H1 (cell line): ENCODE results near the gene YIPF1. TPM values are rescaled to one million over a fixed set of nuclear protein-coding genes. Genes with fewer than 3 reads are reported as not detected.

ENCODE experiments used
- CTCF ChIA-PET: fragments of 300-600 bp; sonication (Branson Sonifier 250); formaldehyde crosslinking; loops from one replicate; lab custom pipeline; 2021; ENCODE audit not compliant: partially characterized antibody; lab: Charles Lee
- POLR2A ChIA-PET: fragments of 300-600 bp; sonication (Branson Sonifier 250); formaldehyde crosslinking; loops from one replicate; lab custom pipeline; 2021; ENCODE audit warnings: inconsistent platforms; ENCODE audit not compliant: partially characterized antibody; lab: Charles Lee
- DNase-seq, 2 experiments: peaks; one replicate each; pipeline versions ENCODE4 v3.0.0 to v3.0.0-alpha.2; 2010 to 2022; ENCODE audit warnings: low spot score in 2 of 2, low read depth in 1 of 2, mixed read lengths in 1 of 2
- FAIRE-seq: peaks from 2 replicates; lab custom pipeline; 2011; peaks lifted over from hg19 to GRCh38; lab: Jason Lieb, UNC
- H2AFZ ChIP-seq: 2 replicates; pipeline ENCODE4 v1.8.1; 2012; ENCODE audit warnings: low read length, inconsistent platforms
- H2AK5ac ChIP-seq: 2 replicates; pipeline ENCODE4 v1.6.1; 2013; ENCODE audit warnings: low read depth, low read length
- H2BK120ac ChIP-seq: replicated peaks from 2 replicates; pipeline ENCODE3; 2013; ENCODE audit warnings: low read depth, low read length, inconsistent platforms
- H2BK12ac ChIP-seq: 2 replicates; pipeline ENCODE4 v1.6.1; 2013; ENCODE audit warnings: low read depth, low read length
- H2BK15ac ChIP-seq: 2 replicates; pipeline ENCODE4 v1.6.1; 2013; ENCODE audit warnings: low read length
- H2BK20ac ChIP-seq: 2 replicates; pipeline ENCODE4 v1.6.1; 2013; ENCODE audit warnings: low read length
- H2BK5ac ChIP-seq: 2 replicates; pipeline ENCODE4 v1.6.1; 2013; ENCODE audit warnings: low read depth, low read length
- H3K14ac ChIP-seq: 2 replicates; pipeline ENCODE4 v1.6.1; 2013; ENCODE audit warnings: inconsistent platforms; ENCODE audit not compliant: insufficient read length
- H3K18ac ChIP-seq: 2 replicates; pipeline ENCODE4 v1.6.1; 2013; ENCODE audit warnings: low read length; ENCODE audit errors: extremely low read depth
- H3K23ac ChIP-seq: 2 replicates; pipeline ENCODE4 v1.6.1; 2013; ENCODE audit warnings: inconsistent platforms; ENCODE audit not compliant: insufficient read length
- H3K23me2 ChIP-seq: 2 replicates; pipeline ENCODE4 v1.6.1; 2013; ENCODE audit warnings: low read depth, low read length
- H3K27ac ChIP-seq: 2 replicates; pipeline ENCODE4 v1.6.1; 2011; ENCODE audit warnings: low read depth, low read length, inconsistent platforms
- H3K27me3 ChIP-seq, 4 experiments: replicated peaks in 1 of 4; 1 replicate in 1 of 4; 2 replicates in 3 of 4; pipeline versions ENCODE4 v1.6.1 to v1.8.1; 2011 to 2013; ENCODE audit warnings: low read length in 3 of 4, mild to moderate bottlenecking in 3 of 4, inconsistent platforms in 2 of 4, mixed read lengths in 2 of 4, moderate library complexity in 1 of 4; ENCODE audit not compliant: control insufficient read depth in 3 of 4, insufficient read depth in 3 of 4; ENCODE audit errors: extremely low read depth in 1 of 4
- H3K36me3 ChIP-seq, 4 experiments: 2 replicates each; pipeline versions ENCODE4 v1.6.1 to v1.8.1; 2011 to 2013; ENCODE audit warnings: mild to moderate bottlenecking in 4 of 4, low read length in 3 of 4, moderate library complexity in 2 of 4, control low read depth in 1 of 4, inconsistent platforms in 1 of 4; ENCODE audit not compliant: insufficient read depth in 4 of 4, control insufficient read depth in 2 of 4
- H3K4ac ChIP-seq: replicated peaks from 2 replicates; pipeline ENCODE3; 2013; ENCODE audit warnings: low read length, low read depth, mixed read lengths, inconsistent platforms; ENCODE audit not compliant: insufficient read length
- H3K4me1 ChIP-seq, 4 experiments: replicated peaks in 1 of 4; 1 replicate in 1 of 4; 2 replicates in 3 of 4; pipeline versions ENCODE4 v1.6.1 to v1.8.1; 2011 to 2013; ENCODE audit warnings: low read length in 3 of 4, inconsistent platforms in 2 of 4, mixed read lengths in 1 of 4; ENCODE audit not compliant: insufficient read depth in 4 of 4, control insufficient read depth in 3 of 4
- H3K4me2 ChIP-seq, 2 experiments: 2 replicates each; pipeline versions ENCODE4 v1.6.1 to v1.8.1; 2011 to 2013; ENCODE audit warnings: low read depth in 2 of 2, low read length in 2 of 2, control low read depth in 1 of 2, inconsistent platforms in 1 of 2, mild to moderate bottlenecking in 1 of 2; ENCODE audit not compliant: insufficient read depth in 1 of 2
- H3K4me3 ChIP-seq, 4 experiments: fragments of 200-600, 300-600 bp in 1 of 4; sonication (generic), shearing (Covaris generic), sonication (Bioruptor Twin) in 1 of 4; 2 replicates each; pipeline versions ENCODE4 v1.5.1 to v1.8.1; 2011 to 2016; ENCODE audit warnings: low read length in 4 of 4, low read depth in 3 of 4, control low read depth in 2 of 4, inconsistent platforms in 2 of 4, mild to moderate bottlenecking in 2 of 4, mixed read lengths in 1 of 4, moderate library complexity in 1 of 4; ENCODE audit not compliant: insufficient read depth in 2 of 4; ENCODE audit errors: extremely low read depth in 1 of 4
- H3K56ac ChIP-seq: replicated peaks from 2 replicates; pipeline ENCODE3; 2013; ENCODE audit warnings: low read depth, mild to moderate bottlenecking, mixed read lengths, low read length, inconsistent platforms; ENCODE audit not compliant: insufficient read length
- H3K79me1 ChIP-seq: 2 replicates; pipeline ENCODE4 v1.6.1; 2013; ENCODE audit warnings: low read depth, low read length, control low read depth
- H3K79me2 ChIP-seq, 2 experiments: 2 replicates each; pipeline versions ENCODE4 v1.6.1 to v1.8.1; 2012 to 2013; ENCODE audit warnings: low read length in 2 of 2, mild to moderate bottlenecking in 2 of 2, inconsistent platforms in 1 of 2; ENCODE audit not compliant: insufficient read depth in 2 of 2, control insufficient read depth in 1 of 2
- H3K9ac ChIP-seq, 4 experiments: replicated peaks in 1 of 4; 1 replicate in 1 of 4; 2 replicates in 3 of 4; pipeline versions ENCODE4 v1.6.1 to v1.8.1; 2011 to 2013; ENCODE audit warnings: low read depth in 3 of 4, low read length in 3 of 4, control low read depth in 2 of 4, mild to moderate bottlenecking in 2 of 4, moderate library complexity in 2 of 4, inconsistent platforms in 1 of 4; ENCODE audit errors: extremely low read depth in 1 of 4
- H3K9me3 ChIP-seq, 2 experiments: 2 replicates each; pipeline versions ENCODE4 v1.6.1 to v1.8.1; 2012 to 2013; ENCODE audit warnings: mild to moderate bottlenecking in 2 of 2, moderate library complexity in 2 of 2, control low read depth in 1 of 2, inconsistent platforms in 1 of 2, low read depth in 1 of 2, low read length in 1 of 2, mixed read lengths in 1 of 2; ENCODE audit not compliant: insufficient read depth in 2 of 2
- H4K20me1 ChIP-seq, 2 experiments: replicated peaks in 1 of 2; 2 replicates each; pipeline versions ENCODE3 to v1.8.1; 2011 to 2013; ENCODE audit warnings: inconsistent platforms in 2 of 2, low read length in 2 of 2, mild to moderate bottlenecking in 1 of 2; ENCODE audit not compliant: insufficient read depth in 2 of 2, control insufficient read depth in 1 of 2
- H4K5ac ChIP-seq: 2 replicates; pipeline ENCODE4 v1.6.1; 2013; ENCODE audit warnings: low read length, low read depth, mixed read lengths, inconsistent platforms; ENCODE audit not compliant: insufficient read length
- H4K8ac ChIP-seq: 2 replicates; pipeline ENCODE4 v1.8.0; 2013; ENCODE audit warnings: mild to moderate bottlenecking, moderate library complexity, low read length, inconsistent platforms; ENCODE audit not compliant: insufficient read depth; ENCODE audit errors: extremely low read depth
- H4K91ac ChIP-seq: replicated peaks from 2 replicates; pipeline ENCODE3; 2013; ENCODE audit warnings: low read length, mixed read lengths, inconsistent platforms; ENCODE audit not compliant: insufficient read length
- CTBP2 ChIP-seq: IDR thresholded peaks from 2 replicates; pipeline ENCODE4 v1.7.0; 2011; ENCODE audit warnings: borderline replicate concordance, mild to moderate bottlenecking, moderate library complexity, mixed read lengths, low read length; ENCODE audit not compliant: insufficient read depth, insufficient read length
- RNF2 ChIP-seq: fragments of 200-900, 300-1000 bp; sonication (generic); IDR thresholded peaks from 2 replicates; pipeline ENCODE4 v1.7.1; 2016; ENCODE audit warnings: borderline replicate concordance, low read depth, mild to moderate bottlenecking, antibody characterized with exemption, low read length; ENCODE audit not compliant: poor library complexity, severe bottlenecking; ENCODE audit errors: missing control alignments
- WGBS, 2 experiments: shearing (Covaris generic) in 1 of 2; methylation state at CpG; one replicate each; pipeline versions ENCODE4 v1.1.6 to v1.1.7; 2013 to 2015; ENCODE audit warnings: low lambda C conversion rate in 2 of 2, mixed read lengths in 2 of 2, inconsistent platforms in 1 of 2, low coverage in 1 of 2, missing lambda C conversion rate in 1 of 2; ENCODE audit not compliant: insufficient replicate concordance in 2 of 2, insufficient coverage in 1 of 2, insufficient read length in 1 of 2; ENCODE audit errors: extremely low coverage in 1 of 2, missing lambda C conversion rate in 1 of 2; 5-methylcytosine and 5-hydroxymethylcytosine counted together
- polyA plus RNA-seq, 7 experiments: library from polyadenylated mRNA; depleted of rRNA in 3 of 7; stranded (reverse) in 5 of 7; unstranded in 2 of 7; fragments of >200 nt in 5 of 7; fragments of 200-250 nt in 2 of 7; gene quantifications; 1 replicate in 5 of 7; 2 replicates in 1 of 7; 4 replicates in 1 of 7; pipeline versions ENCODE4 v1.2.1 to v1.2.3, GENCODE V29; 2011 to 2013; ENCODE audit warnings: missing spikeins in 2 of 7, mixed read lengths in 2 of 7
- total RNA-seq: library from RNA; stranded (reverse); fragmentation: NEBNext Ultra II Directional; extraction: Animal tissue kit (Norgen Biotek cat#: 25700); gene quantifications from 2 replicates; pipeline ENCODE4 v1.2.1, GENCODE V29; 2021
- TF ChIP-seq, protein P1 (sequence below), 3 experiments: IDR thresholded peaks; 1 replicate in 2 of 3; 2 replicates in 1 of 3; pipeline versions ENCODE4 v1.5.1 to v1.6.1; 2011; ENCODE audit warnings: low read length in 3 of 3, mild to moderate bottlenecking in 3 of 3, inconsistent platforms in 2 of 3, low read depth in 1 of 3, moderate library complexity in 1 of 3; ENCODE audit not compliant: insufficient read depth in 1 of 3; ENCODE audit errors: control extremely low read depth in 1 of 3

YIPF1 gene
- total and polyA plus RNA-seq, 2 of the 8 experiments (the other 6 are each of a cell fraction or from before 2014, with no cell fraction given) = 31.8 to 53.7 TPM

DNA sequence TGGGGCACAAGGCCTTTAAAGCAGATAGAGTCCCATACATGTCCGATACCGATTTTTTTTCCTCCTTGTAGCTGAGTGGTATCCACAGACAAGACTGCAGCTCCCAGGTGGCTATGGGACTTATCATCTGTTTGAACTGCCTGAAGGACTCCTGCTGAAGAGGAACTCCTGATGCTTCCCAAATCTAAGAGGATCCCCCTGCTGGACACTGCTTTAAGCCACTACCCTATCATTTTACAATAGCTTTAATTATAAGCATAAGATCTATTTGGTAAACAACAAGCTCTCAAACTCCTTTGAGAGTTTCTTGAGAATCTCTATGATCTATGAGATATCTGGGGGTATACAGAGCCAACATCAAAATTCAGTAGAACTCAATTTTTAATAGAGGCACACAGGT, 63.2 kb downstream of the YIPF1 start:
- DNase-seq (no peak), FAIRE-seq (no peak)
- Histone ChIP-seq H3K36me3 (peaks cover 5 to 60% (median 37%) of the 10 kb centered on the region in 4 experiments; a peak in 7 of 8 replicates), H3K56ac (no peak overlapping the region), H2BK5ac (no peak overlapping the region), H2BK120ac (no peak overlapping the region), H3K27me3 (no peaks in the 10 kb centered on the region), H3K4me1 (no peaks in the 10 kb centered on the region), H3K27ac (no peak overlapping the region), H3K18ac (no peak overlapping the region), H4K91ac (no peak overlapping the region), H2BK12ac (no peak overlapping the region), H2BK15ac (no peak overlapping the region), H2BK20ac (no peak overlapping the region), H3K23ac (no peak overlapping the region), H4K8ac (no peak overlapping the region), H2AK5ac (no peak overlapping the region), H3K4me3 (no peak overlapping the region), H2AFZ (no peak overlapping the region), H3K9ac (no peak overlapping the region), H3K9me3 (no peaks in the 10 kb centered on the region), H4K20me1 (peaks cover 0 to 7% of the 10 kb centered on the region in 2 experiments), H3K23me2 (no peaks in the 10 kb centered on the region), H3K14ac (no peak overlapping the region), H4K5ac (no peak overlapping the region), H3K79me2 (no peaks in the 10 kb centered on the region), H3K4me2 (no peak overlapping the region), H3K79me1 (peaks cover 2% of the 10 kb centered on the region; the same call in 1 of the 2 replicates), H3K4ac (no peak overlapping the region)
- ChIA-PET CTCF (interaction anchor here (1.0 to 2.5 kb wide), 8 partner anchors 9 to 548 kb away, joined by 3 to 8 read pairs (median 4); no protein-coding TSS in a partner anchor), POLR2A (interaction anchor here (1.2 to 2.0 kb wide), 2 partner anchors 11 to 18 kb away, joined by 3 to 9 read pairs; no protein-coding TSS in a partner anchor)
- WGBS, 2 experiments = 93% methylated on average over 2 of the region's 2 CpGs; no CpG with 5 or more reads in 1 of the 2 experiments
- TF ChIP-seq, protein P1, sequence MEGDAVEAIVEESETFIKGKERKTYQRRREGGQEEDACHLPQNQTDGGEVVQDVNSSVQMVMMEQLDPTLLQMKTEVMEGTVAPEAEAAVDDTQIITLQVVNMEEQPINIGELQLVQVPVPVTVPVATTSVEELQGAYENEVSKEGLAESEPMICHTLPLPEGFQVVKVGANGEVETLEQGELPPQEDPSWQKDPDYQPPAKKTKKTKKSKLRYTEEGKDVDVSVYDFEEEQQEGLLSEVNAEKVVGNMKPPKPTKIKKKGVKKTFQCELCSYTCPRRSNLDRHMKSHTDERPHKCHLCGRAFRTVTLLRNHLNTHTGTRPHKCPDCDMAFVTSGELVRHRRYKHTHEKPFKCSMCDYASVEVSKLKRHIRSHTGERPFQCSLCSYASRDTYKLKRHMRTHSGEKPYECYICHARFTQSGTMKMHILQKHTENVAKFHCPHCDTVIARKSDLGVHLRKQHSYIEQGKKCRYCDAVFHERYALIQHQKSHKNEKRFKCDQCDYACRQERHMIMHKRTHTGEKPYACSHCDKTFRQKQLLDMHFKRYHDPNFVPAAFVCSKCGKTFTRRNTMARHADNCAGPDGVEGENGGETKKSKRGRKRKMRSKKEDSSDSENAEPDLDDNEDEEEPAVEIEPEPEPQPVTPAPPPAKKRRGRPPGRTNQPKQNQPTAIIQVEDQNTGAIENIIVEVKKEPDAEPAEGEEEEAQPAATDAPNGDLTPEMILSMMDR (IDR thresholded peaks at IDR 0.05; ENCODE audit: control extremely low read depth in 1 of 3, insufficient read depth in 1 of 3, low read depth in 1 of 3, low read length in 3 of 3) = peak in 1 of 3 experiments; percentile 20; a peak in 2 of 4 replicates
- TF ChIP-seq RNF2 (no peak), CTBP2 (no peak)
